ENCODE measurements around the gene SETDB2.

SETDB2 gene

GRCh38 chr13:49443357-49443703 is 744 bp upstream of the SETDB2 start:
- H3K4me3 ChIP-seq (replicated peaks; ENCODE audit: low read depth, low read length) = peak overlapping the region; percentile 79
- DNase-seq (ENCODE audit: low read depth) = peak; percentile 44
- TF ChIP-seq, protein P1, sequence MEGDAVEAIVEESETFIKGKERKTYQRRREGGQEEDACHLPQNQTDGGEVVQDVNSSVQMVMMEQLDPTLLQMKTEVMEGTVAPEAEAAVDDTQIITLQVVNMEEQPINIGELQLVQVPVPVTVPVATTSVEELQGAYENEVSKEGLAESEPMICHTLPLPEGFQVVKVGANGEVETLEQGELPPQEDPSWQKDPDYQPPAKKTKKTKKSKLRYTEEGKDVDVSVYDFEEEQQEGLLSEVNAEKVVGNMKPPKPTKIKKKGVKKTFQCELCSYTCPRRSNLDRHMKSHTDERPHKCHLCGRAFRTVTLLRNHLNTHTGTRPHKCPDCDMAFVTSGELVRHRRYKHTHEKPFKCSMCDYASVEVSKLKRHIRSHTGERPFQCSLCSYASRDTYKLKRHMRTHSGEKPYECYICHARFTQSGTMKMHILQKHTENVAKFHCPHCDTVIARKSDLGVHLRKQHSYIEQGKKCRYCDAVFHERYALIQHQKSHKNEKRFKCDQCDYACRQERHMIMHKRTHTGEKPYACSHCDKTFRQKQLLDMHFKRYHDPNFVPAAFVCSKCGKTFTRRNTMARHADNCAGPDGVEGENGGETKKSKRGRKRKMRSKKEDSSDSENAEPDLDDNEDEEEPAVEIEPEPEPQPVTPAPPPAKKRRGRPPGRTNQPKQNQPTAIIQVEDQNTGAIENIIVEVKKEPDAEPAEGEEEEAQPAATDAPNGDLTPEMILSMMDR (IDR thresholded peaks at IDR 0.05; ENCODE audit: low read length, missing control alignments) = no peak

DNA sequence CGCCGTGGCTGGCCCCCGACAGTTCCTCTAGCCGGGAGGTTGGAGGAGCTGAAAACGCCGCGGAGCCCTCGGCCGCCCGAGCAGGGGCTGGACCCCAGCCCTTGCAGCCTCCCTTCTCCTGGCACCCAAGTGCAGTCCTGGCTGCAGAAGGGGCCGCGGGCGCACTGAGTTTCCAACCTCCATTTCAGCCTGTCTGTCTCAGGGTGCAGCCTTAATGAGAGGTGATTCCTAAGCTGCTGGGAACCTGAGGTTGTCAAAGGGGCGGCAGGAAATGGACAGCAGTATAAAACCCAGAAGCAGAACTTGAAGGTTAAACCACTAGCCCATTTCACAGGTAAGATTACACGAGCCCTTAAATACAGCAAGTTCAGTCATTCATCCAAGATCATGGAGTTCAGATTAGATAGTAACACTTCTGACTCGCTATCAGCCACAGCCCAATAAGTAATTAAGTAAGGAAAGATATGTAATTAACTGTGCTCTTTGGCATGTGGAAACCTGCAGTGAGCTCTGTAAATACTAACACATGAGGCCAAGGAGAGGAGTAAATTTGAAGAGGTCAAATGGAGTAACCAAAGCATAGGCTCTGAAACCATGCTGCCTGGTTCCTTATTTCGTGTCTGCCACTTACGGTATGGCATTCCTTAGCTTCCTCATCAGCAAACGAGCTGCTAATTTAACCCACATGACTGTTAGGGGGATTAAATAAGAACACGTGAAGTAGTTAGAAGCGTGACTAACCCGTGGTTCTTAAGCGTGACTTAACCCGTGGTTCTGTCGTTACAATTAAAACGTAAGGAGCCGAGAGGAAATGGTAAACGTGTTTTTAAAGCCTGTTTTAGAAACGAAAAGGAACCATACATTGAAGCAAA is 686 bp downstream of the SETDB2 start:
- peak; percentile 33 for DNase-seq (ENCODE audit: low read depth)
- TF ChIP-seq, protein P1 (IDR thresholded peaks at IDR 0.05; ENCODE audit: low read length, missing control alignments) = no peak

DNA sequence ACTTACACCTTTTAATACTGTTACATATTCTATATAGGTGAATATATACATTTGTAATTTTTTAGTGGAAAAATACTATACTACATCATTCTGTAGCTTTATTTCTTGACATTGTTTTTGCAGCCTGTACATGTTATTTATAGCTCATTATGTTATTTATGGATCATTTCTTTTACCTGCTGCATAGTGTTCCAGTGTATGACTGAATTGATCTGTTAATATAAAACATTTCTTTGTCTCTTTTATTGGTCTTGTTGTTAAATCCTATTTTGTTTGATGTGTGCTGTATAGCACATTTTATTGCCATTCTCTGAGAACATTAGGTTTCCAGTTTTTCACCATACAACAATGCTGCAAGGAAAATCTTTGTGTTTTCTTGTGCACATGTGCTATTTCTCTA is 2.4 kb downstream of the SETDB2 start:
- no peak overlapping the region for H3K4me3 ChIP-seq (replicated peaks; ENCODE audit: low read depth, low read length)
- TF ChIP-seq, protein P1 (IDR thresholded peaks at IDR 0.05; ENCODE audit: low read length, missing control alignments) = no peak
- no peak for DNase-seq (ENCODE audit: low read depth)

More for the DNA sequence above, 686 bp downstream of the SETDB2 start:
- H3K4me3 ChIP-seq (replicated peaks; ENCODE audit: low read depth, low read length) = peak overlapping the region; percentile 79

GRCh38 chr13:49448753-49449152 is 4.7 kb downstream of the SETDB2 start:
- DNase-seq (ENCODE audit: low read depth) = no peak
- TF ChIP-seq, protein P1 (IDR thresholded peaks at IDR 0.05; ENCODE audit: low read length, missing control alignments) = no peak
- H3K4me3 ChIP-seq (replicated peaks; ENCODE audit: low read depth, low read length) = no peak overlapping the region

DNA sequence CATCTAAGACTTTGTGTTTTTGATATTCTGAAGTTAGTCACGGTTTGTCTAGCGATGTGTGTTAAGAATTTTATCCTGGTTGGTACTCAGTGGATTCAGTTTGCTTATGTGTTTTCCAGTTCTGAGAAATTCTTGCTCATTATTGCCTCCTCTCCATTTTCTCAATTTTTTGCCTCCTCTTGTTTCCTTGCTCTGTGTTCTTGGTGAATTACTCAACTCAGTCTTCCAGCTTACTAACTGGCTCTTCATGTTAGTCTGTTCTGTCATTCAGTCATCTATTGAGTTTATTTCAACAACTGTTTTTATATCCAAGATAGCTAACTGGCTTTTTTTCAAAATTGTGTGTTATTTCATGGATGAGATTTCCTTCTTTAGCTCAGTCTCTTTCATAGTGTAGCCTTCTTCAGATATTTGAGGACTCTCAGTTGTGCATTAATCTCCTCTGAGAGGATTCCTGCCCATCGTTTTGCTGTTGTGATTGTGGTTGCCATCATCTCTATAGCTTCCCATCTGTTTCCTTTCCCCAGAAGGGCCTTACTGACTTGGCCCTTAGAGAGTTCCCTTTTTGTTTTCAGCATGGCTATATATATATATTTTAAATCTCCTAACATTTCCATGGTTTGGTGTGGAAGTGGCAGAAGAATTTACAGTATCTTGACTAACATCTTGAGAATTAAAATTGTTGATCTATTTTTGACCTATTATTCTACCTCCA is 6.2 kb downstream of the SETDB2 start:
- no peak overlapping the region for H3K4me3 ChIP-seq (replicated peaks; ENCODE audit: low read depth, low read length)
- DNase-seq (ENCODE audit: low read depth) = no peak
- TF ChIP-seq, protein P1 (IDR thresholded peaks at IDR 0.05; ENCODE audit: low read length, missing control alignments) = no peak

- no peak overlapping the region for H3K4me3 ChIP-seq (replicated peaks; ENCODE audit: low read depth, low read length)
- TF ChIP-seq, protein P1 (IDR thresholded peaks at IDR 0.05; ENCODE audit: low read length, missing control alignments) = no peak
- DNase-seq (ENCODE audit: low read depth) = no peak
These were observed 8.8 kb downstream of the SETDB2 start for GRCh38 chr13:49452725-49453457.

All from fibroblast of pulmonary artery (primary cell).